VCaP (cell line): ENCODE data around the gene SLC38A5.

ENCODE experiments used
- H3K27ac ChIP-seq: fragments of 450-650 bp; 2 replicates; pipeline ENCODE4 v1.5.1; 2017
- CTCF ChIP-seq: fragments of 450-650 bp; conservative IDR thresholded peaks from 2 replicates; pipeline ENCODE4 v1.5.1; 2017; ENCODE audit warnings: mild to moderate bottlenecking, moderate library complexity

Gene SLC38A5

GRCh38 chrX:48467281-48467761 lies 2.7 kb downstream of the SLC38A5 start:
- H3K27ac ChIP-seq, result no peak overlapping the region
- TF ChIP-seq CTCF, result no peak

GRCh38 chrX:48466696-48467095 lies 3.4 kb downstream of the SLC38A5 start:
- H3K27ac ChIP-seq, result no peak overlapping the region
- no peak for TF ChIP-seq CTCF

GRCh38 chrX:48465336-48465933 lies 4.6 kb downstream of the SLC38A5 start:
- TF ChIP-seq CTCF, result no peak
- no peak overlapping the region for H3K27ac ChIP-seq

GRCh38 chrX:48461830-48462229 lies 8.2 kb downstream of the SLC38A5 start:
- no peak for TF ChIP-seq CTCF
- H3K27ac ChIP-seq, result no peak overlapping the region

GRCh38 chrX:48460606-48461005 lies 9.5 kb downstream of the SLC38A5 start:
- H3K27ac ChIP-seq, result no peak overlapping the region
- TF ChIP-seq CTCF, result no peak

- no peak overlapping the region for H3K27ac ChIP-seq
- TF ChIP-seq CTCF, result no peak
Measured at GRCh38 chrX:48460031-48460430, 10.0 kb downstream of the SLC38A5 start.

- no peak for TF ChIP-seq CTCF
- H3K27ac ChIP-seq, result no peak overlapping the region
Measured at GRCh38 chrX:48459483-48459882, 10.6 kb downstream of the SLC38A5 start.
